Bone marrow (tissue), 2 donors: ENCODE measurements around the gene TMEM156.
"Not testable (repeated sequence)": the region's sequence is repeated elsewhere in the genome, so short reads cannot be mapped to it uniquely, and the experiment has no call there.

Experiments
- DNase-seq, 2 donors: peaks; one replicate each; lab custom pipeline; 2025; lab: John Stamatoyannopoulos, UW

Gene TMEM156

GRCh38 chr4:38957261-38957815, 74.9 kb downstream of the TMEM156 start:
- DNase-seq: no peak

DNA sequence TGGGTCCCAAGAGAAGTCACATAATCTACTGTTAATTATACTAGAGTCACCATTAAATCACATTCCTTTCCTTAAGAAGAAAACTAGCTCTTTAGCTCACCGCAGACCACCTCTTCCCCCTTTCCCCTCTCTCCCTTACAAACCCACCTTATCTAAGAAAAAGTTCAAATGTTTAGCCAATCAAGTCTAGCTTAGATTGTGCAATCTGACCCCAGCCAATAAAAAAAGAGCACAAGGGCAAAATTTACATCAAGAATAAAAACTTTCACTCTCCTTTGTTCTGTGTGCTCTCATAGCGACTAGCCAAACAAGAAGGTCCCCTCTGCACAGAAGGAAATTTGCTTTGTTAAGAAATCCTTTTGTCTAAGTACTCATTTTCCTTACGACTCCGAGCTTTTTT, 76.3 kb downstream of the TMEM156 start:
- DNase-seq: no peak

GRCh38 chr4:38954727-38955126, 77.5 kb downstream of the TMEM156 start:
- DNase-seq: no peak

DNA sequence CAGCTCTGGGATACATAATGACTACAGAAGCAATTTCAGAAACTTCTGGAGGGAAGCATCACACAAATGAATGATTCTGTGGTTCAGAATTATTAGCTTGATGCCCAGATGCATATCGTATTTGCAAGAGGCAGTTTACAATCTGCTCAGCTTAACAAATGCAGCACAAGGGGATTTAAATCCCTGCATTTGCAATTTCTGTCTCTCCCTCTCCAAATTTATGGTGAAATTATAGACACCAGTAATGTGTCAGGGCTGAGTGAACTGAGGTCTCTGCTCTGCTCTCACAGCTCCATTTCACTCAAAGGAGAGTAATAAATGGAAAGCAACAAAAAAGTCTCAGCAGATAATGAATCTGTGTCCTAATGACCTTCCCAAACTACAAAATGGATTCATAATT, 80.2 kb downstream of the TMEM156 start:
- DNase-seq: no peak

GRCh38 chr4:38951598-38951997, 80.6 kb downstream of the TMEM156 start:
- DNase-seq: no peak

DNA sequence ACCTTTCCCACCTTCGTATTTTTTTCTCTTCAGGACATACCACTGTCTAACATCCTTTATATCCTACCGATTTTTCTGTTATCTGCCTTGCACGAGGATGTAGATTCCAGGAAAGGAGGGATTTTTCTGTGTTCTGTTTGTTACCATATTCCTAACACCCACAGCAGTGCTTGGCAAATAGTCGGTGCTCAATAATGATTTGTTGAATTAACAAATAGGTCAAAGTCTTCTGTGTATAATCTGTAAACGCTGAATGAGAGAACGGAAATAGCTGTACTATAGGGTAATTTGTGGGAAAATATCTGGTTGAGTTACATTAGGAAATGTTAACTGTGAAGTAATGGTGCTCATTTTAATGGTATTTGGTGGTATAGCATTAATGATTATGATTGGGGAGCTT, 81.5 kb downstream of the TMEM156 start:
- DNase-seq: no peak

DNA sequence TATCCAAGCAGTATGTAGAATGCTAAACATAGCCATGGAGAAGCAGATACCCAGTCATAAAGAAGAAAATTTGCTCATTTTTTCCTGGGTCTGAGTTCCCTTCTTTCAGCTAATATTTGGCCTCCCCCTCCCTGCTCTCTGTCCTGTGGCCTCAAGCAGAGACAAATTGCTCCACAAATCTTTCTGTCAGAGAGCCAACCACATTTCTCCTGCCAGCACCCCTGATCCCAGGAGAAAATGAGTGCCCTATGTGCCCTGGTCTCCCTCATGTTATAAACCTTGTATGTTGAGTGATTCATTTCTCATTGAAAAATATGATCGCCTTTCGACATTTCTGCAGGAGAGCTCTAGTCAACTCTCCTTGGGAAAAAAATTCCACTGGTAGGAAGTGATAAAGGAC, 82.0 kb downstream of the TMEM156 start:
- DNase-seq: no peak

DNA sequence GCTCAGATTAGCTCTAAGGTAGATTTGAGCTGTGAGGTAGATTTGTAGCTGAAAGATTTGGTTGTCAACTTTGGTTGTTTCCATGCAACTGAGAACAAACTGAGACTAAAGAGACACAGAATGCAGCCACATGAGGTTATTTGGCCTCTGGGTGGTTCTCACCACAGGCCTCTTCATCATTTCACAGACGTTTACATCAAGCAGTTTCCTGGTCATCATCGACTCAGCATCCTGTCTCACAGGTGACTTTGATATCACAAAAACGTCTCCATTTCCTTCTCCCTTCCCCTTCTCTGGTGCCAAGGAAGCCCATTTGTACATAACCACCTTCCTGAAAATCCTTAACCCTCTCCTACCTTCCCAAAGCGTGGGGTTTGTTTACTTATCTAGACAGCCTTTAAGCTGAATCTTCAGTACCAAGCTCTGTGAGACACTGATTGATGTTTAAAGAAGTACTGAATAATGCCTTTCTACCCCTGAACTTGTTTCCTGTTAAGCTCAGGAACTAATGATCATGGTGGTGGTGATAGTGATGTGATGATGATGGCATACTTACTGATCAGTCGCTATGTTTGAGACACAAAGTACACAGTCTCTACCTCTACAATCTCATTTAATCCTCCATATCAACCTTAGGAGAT, 82.7 kb downstream of the TMEM156 start:
- DNase-seq: no peak

DNA sequence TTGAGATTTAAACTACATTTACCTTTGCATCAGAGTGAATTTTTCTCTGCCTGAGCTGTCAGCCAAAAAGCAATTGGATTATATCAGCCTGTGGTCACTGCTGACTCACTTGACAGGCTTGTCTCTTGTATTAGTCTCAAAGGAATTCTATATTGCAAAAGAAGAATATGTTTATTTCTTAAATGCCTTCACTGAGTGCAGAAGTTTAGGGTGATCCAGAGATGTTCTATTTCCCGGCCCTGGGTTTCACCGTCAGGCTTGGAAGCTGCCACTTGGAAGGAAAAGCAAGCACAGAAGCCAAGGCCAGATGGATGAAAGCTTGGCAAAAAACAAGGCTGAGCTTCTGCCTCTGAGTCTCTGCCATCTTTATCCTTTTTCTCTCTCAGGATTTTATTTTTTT, 83.7 kb downstream of the TMEM156 start:
- no peak for DNase-seq

DNA sequence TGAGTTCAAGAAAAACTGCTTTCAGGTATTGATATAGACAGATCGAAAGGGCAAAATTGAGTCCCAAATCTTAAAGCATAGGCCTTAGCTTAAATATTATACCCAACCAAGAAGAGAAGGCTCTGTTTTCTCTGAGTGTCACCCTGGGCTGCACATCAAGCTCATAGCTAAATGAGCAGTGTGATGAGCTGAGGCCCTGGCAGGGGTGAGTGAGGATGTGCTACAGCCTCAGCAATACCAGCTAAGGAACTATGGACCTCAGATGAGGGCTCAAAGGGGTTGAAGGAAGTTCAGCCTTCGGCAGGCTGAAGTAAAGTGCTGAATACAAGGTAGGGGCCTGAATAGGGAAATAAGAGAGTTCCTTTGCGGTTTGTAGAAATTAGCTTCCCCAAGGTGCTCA, 85.3 kb downstream of the TMEM156 start:
- no peak for DNase-seq

GRCh38 chr4:38944440-38944839, 87.8 kb downstream of the TMEM156 start:
- DNase-seq: no peak

- no peak for DNase-seq
These were observed 88.9 kb downstream of the TMEM156 start for GRCh38 chr4:38943343-38943742.

DNA sequence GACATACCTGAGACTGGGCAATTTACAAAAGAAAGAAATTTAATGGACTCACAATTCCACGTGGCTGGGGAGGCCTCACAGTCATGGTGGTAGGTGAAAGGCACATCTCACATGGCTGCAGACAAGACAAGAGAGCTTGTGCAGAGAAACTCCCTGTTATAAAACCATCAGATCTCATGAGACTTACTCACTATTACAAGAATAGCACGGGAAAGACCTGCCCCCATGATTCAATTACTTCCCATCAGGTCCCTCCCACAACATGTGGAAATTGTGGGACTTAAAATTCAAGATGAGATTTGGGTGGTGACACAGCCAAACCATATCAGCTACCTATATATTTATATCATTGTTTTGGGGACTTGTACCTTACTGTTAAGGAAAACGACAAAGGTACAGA, 90.3 kb downstream of the TMEM156 start:
- DNase-seq: not testable (repeated sequence)

DNA sequence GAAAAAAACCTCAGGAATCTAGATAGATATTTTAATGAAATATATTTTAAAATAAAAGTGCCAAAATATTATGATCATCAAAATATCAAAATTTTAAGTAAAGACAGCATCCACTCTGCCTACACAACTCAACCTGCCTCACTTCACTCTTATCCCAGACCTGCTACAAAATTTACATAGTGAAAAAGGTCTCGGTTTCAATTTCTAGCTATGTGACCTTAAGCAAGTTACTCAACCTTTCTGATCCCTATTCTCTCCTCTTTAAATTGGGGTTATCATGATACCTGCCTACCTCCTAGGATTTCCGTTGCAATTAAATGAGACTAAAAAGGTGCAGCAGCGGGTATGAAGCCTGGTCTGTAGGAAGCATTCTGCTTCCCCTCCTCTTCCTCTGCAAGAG, 91.7 kb downstream of the TMEM156 start:
- no peak for DNase-seq

DNA sequence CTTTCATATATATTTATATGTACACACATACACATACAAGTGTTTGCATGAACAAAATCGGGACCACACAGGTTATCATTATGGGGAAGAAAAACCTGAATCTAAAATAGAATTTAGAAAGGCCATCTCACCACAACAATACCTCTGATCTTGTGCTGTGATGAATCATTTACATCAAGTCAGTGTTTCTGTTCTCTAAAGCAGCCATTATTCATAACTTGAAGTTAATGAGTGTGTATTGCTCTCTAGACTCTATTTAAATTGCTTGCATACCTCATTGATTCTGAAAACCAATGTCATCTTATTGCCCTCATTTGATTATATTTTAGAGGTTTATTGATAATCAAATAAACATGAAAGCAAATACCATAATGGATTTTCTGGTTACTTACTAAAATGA, 93.0 kb downstream of the TMEM156 start:
- DNase-seq: no peak

DNA sequence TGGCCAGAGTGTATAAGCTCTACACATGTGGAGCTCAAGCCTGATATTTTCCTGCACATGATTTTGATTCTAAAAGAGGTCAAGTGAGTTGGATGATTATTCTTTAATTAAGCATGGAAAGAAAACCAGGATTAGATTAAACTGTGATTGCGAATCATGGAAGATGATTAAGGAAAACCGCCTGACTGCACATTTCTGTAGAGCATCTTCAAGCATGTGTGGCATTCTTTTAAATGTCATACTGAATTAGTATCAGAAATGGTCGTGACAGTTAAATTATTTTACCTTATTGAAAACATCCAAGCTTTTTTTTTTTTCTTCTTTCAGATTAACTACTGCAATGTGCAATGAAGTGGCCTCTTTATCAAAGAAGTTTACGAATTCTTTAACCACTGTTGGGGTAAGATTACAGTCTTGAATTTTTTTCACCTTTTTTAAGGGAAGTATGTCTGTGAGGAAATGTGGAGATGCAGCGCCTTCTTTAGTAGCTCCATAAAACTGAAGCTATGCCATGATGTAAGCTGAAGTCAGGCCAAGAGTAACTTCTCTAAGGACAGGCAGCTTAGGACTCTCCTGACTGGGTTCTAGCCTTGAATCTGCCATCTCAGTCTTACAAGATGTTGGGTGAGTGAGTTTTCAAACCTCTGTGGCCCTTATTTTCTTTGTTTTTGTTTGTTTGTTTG, 96.7 kb downstream of the TMEM156 start:
- DNase-seq: no peak

- no peak for DNase-seq
These were observed 101.1 kb downstream of the TMEM156 start for GRCh38 chr4:38931125-38931524.

- no peak for DNase-seq
These were observed 101.5 kb downstream of the TMEM156 start for GRCh38 chr4:38930707-38931106.

DNA sequence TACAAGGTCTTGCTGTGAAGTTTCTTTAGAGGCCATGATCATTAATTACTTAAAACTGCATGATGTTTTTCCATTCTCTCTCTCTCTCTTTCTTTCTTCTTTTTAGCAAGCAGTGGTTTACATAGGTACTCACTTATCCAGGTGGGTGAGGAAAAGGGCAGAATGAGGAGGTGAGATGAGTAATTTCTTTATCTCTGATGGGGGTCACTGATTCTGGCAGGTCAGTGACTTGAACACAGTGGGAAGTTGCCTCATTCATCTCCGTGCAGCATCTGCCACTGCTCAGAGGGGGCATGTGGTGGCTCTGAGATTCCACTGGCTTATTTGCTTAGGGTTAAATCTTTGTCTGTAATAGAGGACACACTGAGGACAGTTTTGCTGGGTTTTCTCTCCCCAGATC, 102.0 kb downstream of the TMEM156 start:
- no peak for DNase-seq

GRCh38 chr4:38928974-38929373, 103.2 kb downstream of the TMEM156 start:
- no peak for DNase-seq

- no peak for DNase-seq
These were observed 103.6 kb downstream of the TMEM156 start for GRCh38 chr4:38928568-38928967.

DNA sequence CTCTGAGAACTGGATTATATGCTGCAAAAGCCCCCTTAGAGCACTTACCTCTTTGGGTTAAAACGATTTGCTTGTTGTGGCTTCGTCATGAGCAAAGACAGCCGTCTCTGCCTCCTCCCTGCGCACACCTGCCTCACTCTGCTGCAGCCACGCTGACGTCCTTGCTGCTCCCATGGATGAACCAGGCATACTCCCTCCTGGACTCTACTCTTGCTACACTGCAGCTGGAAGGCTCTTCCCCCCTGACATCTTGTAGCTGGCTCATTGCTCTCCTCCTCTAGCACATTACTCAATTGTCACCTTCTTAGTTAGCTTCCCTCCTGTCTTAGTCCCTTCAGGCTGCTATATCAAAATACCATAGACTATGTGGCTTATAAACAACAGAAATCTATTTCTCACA, 105.3 kb downstream of the TMEM156 start:
- DNase-seq: no peak

DNA sequence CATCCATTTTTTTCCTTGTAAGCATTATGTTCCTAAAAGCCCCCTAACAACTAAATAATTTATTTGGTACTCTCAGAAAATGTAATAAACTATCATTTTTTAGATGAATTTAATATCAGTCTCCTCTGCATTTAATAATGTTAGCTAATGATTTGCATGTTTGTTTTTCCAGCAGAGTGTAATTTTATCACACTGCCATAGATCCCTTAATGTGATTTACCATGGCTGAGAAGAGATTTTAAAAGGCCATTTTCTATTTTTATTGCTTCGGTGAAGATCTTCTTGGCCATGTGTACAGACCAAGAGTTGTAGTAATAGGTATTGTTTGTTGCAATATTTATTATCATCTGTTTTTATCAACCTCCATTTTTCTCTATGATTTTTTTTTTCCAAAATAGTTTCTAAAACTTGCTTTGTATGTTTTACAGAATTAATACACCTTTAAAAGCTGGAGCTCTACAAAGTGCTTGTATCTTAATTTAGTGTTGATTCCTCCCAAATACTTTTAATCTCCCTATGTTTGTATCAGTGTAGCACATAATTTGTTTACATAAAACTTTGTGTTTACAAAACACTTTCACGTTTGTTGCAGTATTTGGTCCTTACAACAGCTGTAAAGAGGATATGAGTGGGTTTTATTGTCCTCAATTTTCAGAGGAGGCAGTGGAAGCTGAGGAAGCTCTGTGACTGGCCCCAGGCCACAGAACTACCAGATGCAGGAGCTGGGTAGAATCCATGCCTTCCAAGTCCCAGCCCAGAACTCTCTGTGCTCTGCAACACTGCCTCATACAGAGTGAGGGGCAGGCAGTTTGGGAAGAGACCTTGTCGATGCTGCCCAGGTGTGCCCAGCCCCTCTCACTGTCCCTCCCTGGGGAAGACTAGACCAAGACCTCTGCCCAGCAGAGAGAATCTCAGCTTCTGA, 106.5 kb downstream of the TMEM156 start:
- DNase-seq: no peak
